ENCODE results near the gene CREB3L2. TPM values are rescaled to one million over a fixed set of nuclear protein-coding genes. Genes with fewer than 3 reads are reported as not detected.

Gene CREB3L2
- total and polyA plus RNA-seq, 10 of the 15 experiments (the other 5 are each of a cell fraction or from before 2014, with no cell fraction given) = 6.4 to 67.1 (median 26.2) TPM

GRCh38 chr7:137985897-137986251, 16.0 kb downstream of the CREB3L2 start (continued):
- TF ChIP-seq CUX1 (IDR thresholded peaks at IDR 0.05; ENCODE audit: insufficient replicate concordance, low read depth, low read length) (peak; percentile 21), ESRRA (IDR thresholded peaks at IDR 0.05; ENCODE audit: low read length) (0 out of 2 replicates have a peak, but pooled peaks have one; percentile 45), RBBP5 (conservative IDR thresholded peaks at IDR 0.05) (0 out of 2 replicates have a peak, but pooled peaks have one; percentile 26), STAT3 (IDR thresholded peaks at IDR 0.05; ENCODE audit: low read depth, low read length) (no peak), TBL1XR1 (IDR thresholded peaks at IDR 0.05; ENCODE audit: low read depth, low read length) (no peak), CTCF (IDR thresholded peaks at IDR 0.05 in 2 of 3, conservative IDR thresholded peaks at IDR 0.05 in 1 of 3; ENCODE audit: control insufficient read depth in 2 of 3, extremely low read depth in 1 of 3, insufficient read depth in 1 of 3, low read depth in 3 of 3, low read length in 3 of 3) (peak; percentile 8 to 41 (median 23); a peak in 4 of 6 replicates), SKIL (IDR thresholded peaks at IDR 0.05; ENCODE audit: low read depth, poor library complexity, severe bottlenecking) (peak; percentile 86), RELB (IDR thresholded peaks at IDR 0.05; ENCODE audit: low read depth) (peak; percentile 70; the same call in 1 of the 2 replicates), USF1 (IDR thresholded peaks at IDR 0.05; ENCODE audit: borderline replicate concordance, extremely low read length, insufficient read depth, low read depth, low read length) (no peak), ZNF217 (IDR thresholded peaks at IDR 0.05) (peak; percentile 79; the same call in 1 of the 2 replicates), E2F8 (IDR thresholded peaks at IDR 0.05; ENCODE audit: low read depth, partially characterized antibody) (peak; percentile 30), SREBF2 (IDR thresholded peaks at IDR 0.05; ENCODE audit: low read length) (no peak), CHD1 (IDR thresholded peaks at IDR 0.05; ENCODE audit: low read depth, low read length) (no peak), RAD21 (IDR thresholded peaks at IDR 0.05; ENCODE audit: insufficient read depth, low read depth, low read length) (peak; percentile 28)

Measured in GM12878 (cell line).